Neural progenitor cell (in vitro differentiated cells): Measurements from ENCODE around the gene HTR5A.

Experiments used
- CTCF ChIP-seq: fragments of 200-600 bp; sonication (generic); IDR thresholded peaks from 2 replicates; pipeline ENCODE4 v1.5.1; 2017; ENCODE audit warnings: antibody characterized with exemption, mild to moderate bottlenecking
- EZH2phosphoT487 ChIP-seq: fragments of 200-600 bp; sonication (generic); IDR thresholded peaks from 2 replicates; pipeline ENCODE4 v1.6.1; 2017; ENCODE audit warnings: antibody characterized with exemption

- no peak for TF ChIP-seq CTCF
- TF ChIP-seq EZH2phosphoT487: no peak
Observed at GRCh38 chr7:155048006-155048405, 22.1 kb upstream of the HTR5A start.
